ENCODE results near the gene PBX4. TPM values are rescaled to one million over a fixed set of nuclear protein-coding genes. Genes with fewer than 3 reads are reported as not detected.

PBX4 gene
- total and polyA plus RNA-seq, 2 of the 8 experiments (the other 6 are each of a cell fraction or from before 2014, with no cell fraction given) = 3.4 to 3.8 TPM

DNA sequence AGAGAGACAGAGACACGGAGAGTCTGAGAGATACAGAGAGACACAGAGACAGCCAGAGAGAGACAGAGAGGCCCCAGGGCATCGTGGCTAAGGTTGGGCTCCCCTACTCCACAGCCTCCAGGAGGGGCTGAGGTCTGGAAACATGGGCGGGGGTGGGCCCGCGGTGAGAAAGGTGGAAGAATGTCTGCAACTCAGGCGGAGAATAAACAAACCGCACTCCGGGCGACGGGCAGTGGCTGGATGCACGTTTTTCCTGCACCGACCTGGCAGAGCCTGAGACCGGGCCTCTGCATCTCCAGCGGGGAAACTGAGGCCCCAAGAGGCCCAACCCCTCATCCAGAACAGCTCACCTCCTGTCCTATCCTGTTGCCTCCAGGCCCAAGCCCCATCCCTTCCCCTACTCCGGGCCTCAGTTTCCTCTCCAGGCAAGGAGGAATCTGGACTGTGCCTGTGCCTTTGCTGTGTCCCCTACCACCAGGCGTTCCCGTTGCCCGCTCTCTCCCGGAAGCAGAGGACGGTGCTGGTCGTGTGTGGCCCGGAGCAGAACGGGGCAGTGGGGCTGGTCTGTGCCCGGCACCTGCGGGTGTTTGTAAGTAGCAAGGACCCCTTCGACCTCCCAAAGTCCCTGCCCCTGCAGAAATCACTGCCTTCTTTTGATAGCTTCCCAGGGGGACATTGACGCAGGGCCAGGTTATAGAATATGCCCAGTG is 83.8 kb downstream of the PBX4 start:
- no peaks in the 10 kb centered on the region for H3K79me1 ChIP-seq (ENCODE audit: low read depth, low read length)
- no peak overlapping the region; a peak in 1 of 7 replicates for H3K9ac ChIP-seq (replicated peaks in 1 of 4; ENCODE audit: extremely low read depth in 1 of 4, low read depth in 3 of 4, low read length in 3 of 4)
- no peak for FAIRE-seq
- H3K4me3 ChIP-seq (ENCODE audit: extremely low read depth in 1 of 4, insufficient read depth in 2 of 4, low read depth in 3 of 4, low read length in 4 of 4) = no peak overlapping the region
- H2BK120ac ChIP-seq (replicated peaks; ENCODE audit: low read depth, low read length) = no peak overlapping the region
- no peak overlapping the region for H2AK5ac ChIP-seq (ENCODE audit: low read depth, low read length)
- no peak overlapping the region for H2BK5ac ChIP-seq (ENCODE audit: low read depth, low read length)
- no peak overlapping the region for H4K8ac ChIP-seq (ENCODE audit: extremely low read depth, insufficient read depth, low read length)
- 89% methylated on average over 27 of the region's 27 CpGs; no CpG with 5 or more reads in 1 of the 2 experiments for WGBS, 2 experiments (ENCODE audit: extremely low coverage in 1 of 2, insufficient coverage in 1 of 2, insufficient read length in 1 of 2, insufficient replicate concordance in 2 of 2, low coverage in 1 of 2, low lambda C conversion rate in 2 of 2, missing lambda C conversion rate in 1 of 2)
- H2BK12ac ChIP-seq (ENCODE audit: low read depth, low read length) = no peak overlapping the region
- no peak overlapping the region for H3K4me2 ChIP-seq (ENCODE audit: insufficient read depth in 1 of 2, low read depth in 2 of 2, low read length in 2 of 2)
- peaks cover 6% of the 10 kb centered on the region; the same call in 1 of the 2 replicates for H3K23me2 ChIP-seq (ENCODE audit: low read depth, low read length)
- H2BK15ac ChIP-seq (ENCODE audit: low read length) = no peak overlapping the region
- no peak overlapping the region for H3K23ac ChIP-seq (ENCODE audit: insufficient read length)
- no peaks in the 10 kb centered on the region; a peak in 1 of 8 replicates for H3K36me3 ChIP-seq (ENCODE audit: control insufficient read depth in 2 of 4, insufficient read depth in 4 of 4, low read length in 3 of 4)
- CTCF ChIA-PET (ENCODE audit: partially characterized antibody) = interaction anchor here (0.7 to 8.2 kb wide), 7 partner anchors 10 to 109 kb away, joined by 3 to 104 read pairs (median 4); no protein-coding TSS in a partner anchor
- H3K56ac ChIP-seq (replicated peaks; ENCODE audit: insufficient read length, low read depth, low read length) = no peak overlapping the region
- no peak for DNase-seq (ENCODE audit: low read depth in 1 of 2, low spot score in 2 of 2)
- POLR2A ChIA-PET (ENCODE audit: partially characterized antibody) = interaction anchor here (0.8 to 1.9 kb wide), 10 partner anchors 9 to 114 kb away, joined by 3 to 6 read pairs (median 4); partner anchors contain the start of genes NDUFA13 and TSSK6
- H3K18ac ChIP-seq (ENCODE audit: extremely low read depth, low read length) = no peak overlapping the region
- no peaks in the 10 kb centered on the region; a peak in 1 of 4 replicates for H3K9me3 ChIP-seq (ENCODE audit: insufficient read depth in 2 of 2, low read depth in 1 of 2, low read length in 1 of 2)
- peaks cover 5 to 18% (median 14%) of the 10 kb centered on the region in 4 experiments; a peak in 6 of 7 replicates for H3K27me3 ChIP-seq (replicated peaks in 1 of 4; ENCODE audit: control insufficient read depth in 3 of 4, extremely low read depth in 1 of 4, insufficient read depth in 3 of 4, low read length in 3 of 4)
- peaks cover 6 to 12% of the 10 kb centered on the region in 2 experiments for H4K20me1 ChIP-seq (replicated peaks in 1 of 2; ENCODE audit: control insufficient read depth in 1 of 2, insufficient read depth in 2 of 2, low read length in 2 of 2)
- peaks cover 0 to 5% (median 4%) of the 10 kb centered on the region in 4 experiments; a peak in 3 of 7 replicates for H3K4me1 ChIP-seq (replicated peaks in 1 of 4; ENCODE audit: control insufficient read depth in 3 of 4, insufficient read depth in 4 of 4, low read length in 3 of 4)
- H3K27ac ChIP-seq (ENCODE audit: low read depth, low read length) = no peak overlapping the region
- no peak overlapping the region for H2BK20ac ChIP-seq (ENCODE audit: low read length)
- TF ChIP-seq RBBP5 (IDR thresholded peaks at IDR 0.05; ENCODE audit: borderline replicate concordance, low read depth, low read length) (no peak), POLR2AphosphoS5 (IDR thresholded peaks at IDR 0.05; ENCODE audit: low read depth, low read length) (peak; percentile 19; the same call in 1 of the 2 replicates), EZH2 (IDR thresholded peaks at IDR 0.05; ENCODE audit: low read depth, low read length, severe bottlenecking) (no peak)
- H2AFZ ChIP-seq (ENCODE audit: low read length) = no peak overlapping the region
- H3K79me2 ChIP-seq (ENCODE audit: control insufficient read depth in 1 of 2, insufficient read depth in 2 of 2, low read length in 2 of 2) = no peaks in the 10 kb centered on the region
- H4K5ac ChIP-seq (ENCODE audit: insufficient read length, low read depth, low read length) = no peak overlapping the region
- H3K14ac ChIP-seq (ENCODE audit: insufficient read length) = no peak overlapping the region
- no peak overlapping the region for H3K4ac ChIP-seq (replicated peaks; ENCODE audit: insufficient read length, low read depth, low read length)
- no peak overlapping the region for H4K91ac ChIP-seq (replicated peaks; ENCODE audit: insufficient read length, low read length)
